Lung (tissue), 12 donors: ENCODE measurements around the gene VEGFA. TPM values are rescaled to one million over a fixed set of nuclear protein-coding genes. Genes with fewer than 3 reads are reported as not detected.

Experiments used
- ATAC-seq: fragments of 200-7000 bp; cut with Tn5 transposase; one replicate; pipeline ENCODE4 v1.9.1; 2020; ENCODE audit warnings: moderate number of reproducible peaks; ENCODE audit not compliant: insufficient read depth, low FRiP score
- DNase-seq, 3 donors: peaks; one replicate each; pipeline ENCODE4 v3.0.0-alpha.2; 2013 to 2017
- H3K27ac ChIP-seq, 2 donors: one replicate each; pipeline ENCODE4 v1.5.1; 2013; ENCODE audit warnings: mild to moderate bottlenecking in 2 of 2, moderate library complexity in 2 of 2, control low read depth in 1 of 2, inconsistent platforms in 1 of 2, low read depth in 1 of 2, low read length in 1 of 2
- H3K27me3 ChIP-seq, 3 donors: one replicate each; pipeline ENCODE4 v1.5.1; 2013; ENCODE audit warnings: low read length in 2 of 3; ENCODE audit not compliant: control insufficient read depth in 3 of 3, insufficient read depth in 3 of 3
- H3K36me3 ChIP-seq, 4 donors: one replicate each; pipeline ENCODE4 v1.5.1; 2013; ENCODE audit warnings: low read length in 4 of 4, mild to moderate bottlenecking in 1 of 4, moderate library complexity in 1 of 4; ENCODE audit not compliant: control insufficient read depth in 4 of 4, insufficient read depth in 4 of 4
- H3K4me1 ChIP-seq, 5 donors: one replicate each; pipeline ENCODE4 v1.5.1; 2013; ENCODE audit warnings: low read length in 5 of 5, mild to moderate bottlenecking in 2 of 5, moderate library complexity in 1 of 5; ENCODE audit not compliant: control insufficient read depth in 5 of 5, insufficient read depth in 5 of 5
- H3K4me3 ChIP-seq: one replicate; pipeline ENCODE4 v1.5.1; 2013; ENCODE audit warnings: mild to moderate bottlenecking, control low read depth, moderate library complexity
- H3K9ac ChIP-seq, 2 donors: one replicate each; pipeline ENCODE4 v1.5.1; 2013; ENCODE audit warnings: low read length in 2 of 2, control low read depth in 1 of 2; ENCODE audit not compliant: insufficient read depth in 1 of 2
- H3K9me3 ChIP-seq, 4 donors: one replicate each; pipeline ENCODE4 v1.5.1; 2013; ENCODE audit warnings: low read length in 3 of 4, mild to moderate bottlenecking in 1 of 4, moderate library complexity in 1 of 4; ENCODE audit not compliant: control insufficient read depth in 4 of 4, insufficient read depth in 3 of 4
- CTCF ChIP-seq: IDR thresholded peaks from 2 replicates; pipeline ENCODE4 v1.5.1; 2012; ENCODE audit warnings: mild to moderate bottlenecking; ENCODE audit errors: control extremely low read depth, extremely low read depth
- WGBS, 2 donors: extraction: QIAGEN DNeasy Blood & Tissue Kit; methylation state at CpG; one replicate each; pipeline ENCODE4 v1.1.7; 2013; 5-methylcytosine and 5-hydroxymethylcytosine counted together
- polyA plus RNA-seq, 2 donors: library from polyadenylated mRNA; stranded (reverse); fragments of 200-250 nt; gene quantifications; one replicate each; pipeline ENCODE4 v1.2.1, GENCODE V29; 2013
- total RNA-seq, 2 donors: library from RNA; depleted of rRNA in 1 of 2; stranded (reverse); fragments of >200 nt in 1 of 2; gene quantifications; one replicate each; pipeline ENCODE4 v1.2.1, GENCODE V29; 2014 to 2021
- donor health status: control.
- donor health status: control.
- donor health status: Bipolar disorder and iron deficiency.
- donor health status: healthy.
- donor health status: DM: yes; HTN: yes; CAD: no.

Gene VEGFA
- total and polyA plus RNA-seq, 4 donors: 98.3 to 275 (median 140) TPM

- Histone ChIP-seq H3K36me3 (peaks cover 36 to 65% (median 51%) of the 10 kb centered on the region in 4 donors), H3K27me3 (no peaks in the 10 kb centered on the region)
- no peak for ATAC-seq
Observed at GRCh38 chr6:43781941-43782704, 12.1 kb downstream of the VEGFA start.

GRCh38 chr6:43782764-43783513 is 12.9 kb downstream of the VEGFA start:
- Histone ChIP-seq H3K36me3 (peaks cover 36 to 59% (median 47%) of the 10 kb centered on the region in 4 donors), H3K4me3 (no peak overlapping the region), H3K27ac (peak overlapping the region in 1 of 2 donors; percentile 35), H3K9me3 (no peaks in the 10 kb centered on the region), H3K9ac (no peak overlapping the region), H3K4me1 (peaks cover 0 to 19% (median 3%) of the 10 kb centered on the region in 5 donors), H3K27me3 (no peaks in the 10 kb centered on the region)
- no peak for TF ChIP-seq CTCF
- DNase-seq (no peak), ATAC-seq (no peak)
- 79 to 84% methylated on average over 11 of the region's 11 CpGs for WGBS, 2 donors

More at GRCh38 chr6:43781941-43782704, 12.1 kb downstream of the VEGFA start:
- 88 to 89% methylated on average over 20 of the region's 20 CpGs for WGBS, 2 donors
- Histone ChIP-seq H3K4me3 (no peak overlapping the region), H3K27ac (no peak overlapping the region), H3K4me1 (peaks cover 0 to 19% (median 3%) of the 10 kb centered on the region in 5 donors), H3K9ac (no peak overlapping the region), H3K9me3 (no peaks in the 10 kb centered on the region)
- no peak for TF ChIP-seq CTCF
- no peak for DNase-seq

- DNase-seq: no peak
- H3K9ac ChIP-seq: no peak overlapping the region
- H3K9me3 ChIP-seq: no peaks in the 10 kb centered on the region
- no peak overlapping the region for H3K4me3 ChIP-seq
- no peak for ATAC-seq
- no peak for TF ChIP-seq CTCF
- no peaks in the 10 kb centered on the region for H3K27me3 ChIP-seq
- no peak overlapping the region for H3K27ac ChIP-seq
- H3K36me3 ChIP-seq: peaks cover 26 to 47% (median 38%) of the 10 kb centered on the region in 4 donors
- peaks cover 0 to 12% (median 0%) of the 10 kb centered on the region in 5 donors for H3K4me1 ChIP-seq
- whole genome bisulfite sequencing, 2 donors: 87 to 91% methylated on average over 26 of the region's 26 CpGs
Observed at GRCh38 chr6:43784049-43784855, 14.2 kb downstream of the VEGFA start.
